Nucleus accumbens (tissue), 56 donors: Measurements from ENCODE around the gene RBM38.
A peak's percentile ranks its signal among the peaks of the same experiment; 100 is the strongest.

Source experiments
- DNase-seq, 56 donors: peaks; one replicate each; lab custom pipeline; 2025; lab: John Stamatoyannopoulos, UW

Gene RBM38

GRCh38 chr20:57374343-57374930 lies 16.8 kb upstream of the RBM38 start:
- no peak for DNase-seq

DNA sequence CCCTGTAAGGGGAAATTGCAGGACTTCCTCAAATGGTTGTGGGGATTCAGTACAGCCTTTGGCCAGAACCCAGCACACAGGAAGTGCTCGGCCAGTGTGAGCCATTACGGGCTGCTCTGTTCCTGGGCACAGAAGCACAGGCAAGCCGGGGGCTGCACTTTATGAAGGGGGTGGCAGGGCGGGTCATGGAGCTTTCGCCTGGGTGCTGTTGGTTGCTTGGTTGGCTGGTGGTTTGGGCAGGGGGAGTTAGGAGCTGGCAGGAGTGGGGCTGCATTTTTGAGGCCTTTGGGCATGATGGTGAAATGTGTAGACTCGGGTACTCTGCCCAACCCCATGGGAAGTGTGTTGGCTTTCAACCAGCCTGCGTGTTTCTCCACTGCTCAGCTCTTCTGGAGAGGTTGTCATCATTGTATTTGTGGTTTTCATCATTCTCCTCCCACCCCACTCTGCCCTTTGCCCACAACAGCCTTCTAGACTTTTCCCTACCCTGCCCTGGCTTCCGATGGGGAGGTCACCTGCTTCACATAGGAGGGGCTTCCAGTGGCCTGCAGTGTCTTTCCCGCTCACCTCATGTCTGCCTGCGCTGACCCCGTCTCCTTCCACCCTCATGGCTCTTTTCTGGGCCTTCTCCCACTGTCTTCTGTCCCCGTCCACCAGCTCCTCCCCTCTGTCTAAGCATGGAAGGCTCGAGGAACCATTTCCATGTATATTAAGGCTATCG lies 16.1 kb upstream of the RBM38 start:
- DNase-seq: peak in 1 of 56 donors; percentile 28

DNA sequence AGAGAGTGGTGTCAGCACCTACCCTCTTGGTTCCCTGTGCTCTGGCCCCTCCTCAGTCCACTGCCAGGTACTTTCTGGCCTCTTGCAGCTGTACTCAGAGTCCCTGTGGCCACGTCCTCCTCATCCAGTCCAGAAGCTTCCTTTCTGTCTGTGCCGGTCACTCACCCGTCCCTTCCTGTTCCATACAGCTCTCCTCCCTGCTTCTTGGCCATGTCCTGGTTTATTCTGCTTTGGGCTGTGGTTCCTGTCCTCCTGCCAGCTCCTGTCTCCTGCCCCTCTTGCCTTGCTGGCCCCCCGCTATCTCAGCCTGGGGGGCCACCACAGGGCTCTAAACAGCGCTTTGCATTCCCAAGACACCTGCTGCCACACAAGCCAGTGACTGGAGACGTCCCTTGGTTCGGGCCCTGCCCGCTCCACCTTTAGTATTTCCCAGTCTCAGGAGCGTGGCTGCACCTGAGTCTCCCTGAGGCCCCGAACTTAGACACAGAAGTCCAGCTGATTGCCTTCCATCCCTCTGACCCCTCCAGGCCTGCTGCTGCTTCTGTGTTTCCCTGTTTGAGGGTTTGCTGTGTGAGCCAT lies 15.5 kb upstream of the RBM38 start:
- DNase-seq: no peak

DNA sequence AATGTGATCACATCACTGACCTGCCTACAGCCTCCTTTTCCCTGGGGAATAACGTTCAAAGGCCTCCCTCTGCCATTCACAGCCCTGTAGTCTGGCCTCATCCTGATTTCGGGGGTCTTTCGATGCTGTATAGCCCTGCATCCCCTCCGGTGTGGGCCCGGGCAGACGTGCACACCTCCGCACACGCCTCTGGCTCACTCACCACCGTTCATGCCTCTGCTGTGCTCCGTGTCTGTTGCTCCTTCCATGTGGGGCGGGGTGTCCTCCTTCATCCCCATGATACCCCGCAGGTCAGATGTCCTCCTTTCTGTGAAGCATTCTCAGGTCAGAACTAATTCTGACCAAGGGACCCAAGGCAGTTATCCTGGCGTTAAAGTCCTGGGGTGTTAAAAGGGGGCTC lies 13.8 kb upstream of the RBM38 start:
- no peak for DNase-seq

GRCh38 chr20:57378107-57378506 lies 13.1 kb upstream of the RBM38 start:
- no peak for DNase-seq

- no peak for DNase-seq
Observed at GRCh38 chr20:57378646-57379262, 12.4 kb upstream of the RBM38 start.

- no peak for DNase-seq
Observed at GRCh38 chr20:57379263-57379647, 11.9 kb upstream of the RBM38 start.

- DNase-seq: no peak
Observed at GRCh38 chr20:57380081-57380750, 11.0 kb upstream of the RBM38 start.

GRCh38 chr20:57381596-57382503 lies 9.3 kb upstream of the RBM38 start:
- peak in 51 of 56 donors; percentile 18 to 92 (median 64) for DNase-seq

DNA sequence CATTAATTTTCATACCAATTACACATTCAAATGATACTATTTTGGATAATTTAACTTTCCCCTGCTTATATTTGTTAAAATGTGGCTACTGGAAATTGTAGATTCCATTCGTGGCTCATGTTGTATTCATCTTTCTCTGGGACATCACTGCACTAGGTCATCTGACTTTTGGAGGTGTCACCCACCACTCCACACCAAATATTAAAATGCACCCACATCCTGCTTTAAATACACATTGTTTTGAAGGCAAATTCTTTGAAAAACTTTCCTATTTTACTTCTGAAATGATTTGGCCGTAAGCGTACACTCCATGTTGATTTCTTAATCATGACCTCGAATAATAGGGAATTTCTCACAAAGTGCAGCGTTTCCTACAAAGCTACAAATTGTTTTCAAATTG lies 8.7 kb upstream of the RBM38 start:
- DNase-seq: no peak

- DNase-seq: no peak
Observed at GRCh38 chr20:57383447-57384347, 7.5 kb upstream of the RBM38 start.

GRCh38 chr20:57384486-57384885 lies 6.7 kb upstream of the RBM38 start:
- no peak for DNase-seq

- no peak for DNase-seq
Observed at GRCh38 chr20:57384953-57385761, 6.0 kb upstream of the RBM38 start.

- DNase-seq: no peak
Observed at GRCh38 chr20:57385940-57386339, 5.3 kb upstream of the RBM38 start.

DNA sequence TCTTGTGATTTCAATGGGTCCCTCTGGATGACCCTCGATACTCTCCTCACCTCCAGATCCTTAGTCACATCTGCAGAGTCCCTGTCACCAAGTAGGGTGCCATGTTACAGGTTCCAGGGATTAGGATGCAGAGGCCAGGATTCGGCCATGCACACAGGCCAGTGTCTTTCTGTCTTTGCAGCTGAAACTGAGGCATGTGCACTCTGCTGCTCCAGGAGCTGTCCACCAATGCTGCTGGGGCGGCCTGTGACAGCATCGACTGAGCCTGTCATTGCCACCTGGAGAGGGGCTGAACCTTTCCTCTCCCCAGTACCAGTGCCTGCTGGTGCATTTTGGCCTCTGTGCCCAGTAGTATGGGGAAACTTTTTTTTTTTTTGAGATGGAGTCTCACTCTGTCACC lies 4.4 kb upstream of the RBM38 start:
- no peak for DNase-seq

DNA sequence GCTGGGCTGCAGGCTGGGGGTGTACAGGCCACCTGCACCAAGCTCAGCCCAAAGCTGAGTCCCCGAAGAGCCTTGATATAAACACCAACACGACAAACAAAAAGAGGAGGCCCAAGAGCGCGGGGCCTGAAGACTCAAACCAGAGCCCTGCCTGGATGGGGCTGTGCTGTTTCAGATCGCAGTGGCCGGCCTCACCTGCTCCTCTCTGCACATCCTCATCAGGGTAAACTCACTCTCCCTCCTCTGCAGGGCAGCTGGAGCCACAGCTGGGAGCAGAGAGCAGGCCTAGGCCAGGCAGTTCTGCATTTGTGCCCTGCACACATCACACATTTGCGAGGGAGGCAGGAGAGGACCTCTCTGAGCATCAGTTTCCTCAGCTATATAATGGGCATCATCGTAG lies 3.7 kb upstream of the RBM38 start:
- no peak for DNase-seq

DNA sequence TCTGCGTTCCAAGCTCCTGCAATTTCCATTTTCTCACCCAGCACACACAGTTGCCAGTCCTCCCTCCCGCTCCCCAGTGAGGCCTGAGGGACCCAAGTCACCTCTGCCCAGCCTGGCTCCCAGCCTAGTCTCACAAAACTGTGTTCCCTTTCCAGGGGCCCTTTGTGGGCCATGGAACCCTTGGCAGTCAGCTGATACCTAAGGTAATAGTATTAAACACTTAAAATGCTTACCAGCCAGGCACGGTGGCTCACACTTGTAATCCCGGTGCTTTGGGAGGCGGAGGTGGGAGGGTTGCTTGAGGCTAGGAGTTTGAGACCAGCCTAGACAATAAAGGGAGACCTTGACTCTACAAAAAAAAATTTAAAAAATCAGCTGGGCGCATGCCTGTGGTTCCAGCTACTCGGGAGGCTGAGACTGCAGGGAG lies 3.2 kb upstream of the RBM38 start:
- DNase-seq: peak in 4 of 56 donors; percentile 13 to 59 (median 39)
